ENCODE results near the gene E2F4. TPM values are rescaled to one million over a fixed set of nuclear protein-coding genes. Genes with fewer than 3 reads are reported as not detected.

E2F4 gene
- total RNA-seq, 1 experiment from 2014 or later: 114 TPM

GRCh38 chr16:67148656-67149275 lies 43.2 kb upstream of the E2F4 start:
- BruUV-seq (replicated peaks): no TSS peak
- POLR2A ChIA-PET: no interaction called here
- TF ChIP-seq EGR1 (IDR thresholded peaks at IDR 0.05; ENCODE audit: low read depth) (no peak), ELF1 (IDR thresholded peaks at IDR 0.05; ENCODE audit: borderline replicate concordance, low read depth) (no peak), POLR2A (IDR thresholded peaks at IDR 0.05; ENCODE audit: borderline replicate concordance, extremely low read depth, insufficient read depth, insufficient read length) (no peak), CTCF (IDR thresholded peaks at IDR 0.05 in 2 of 3, conservative IDR thresholded peaks at IDR 0.05 in 1 of 3; ENCODE audit: borderline replicate concordance in 1 of 3, insufficient read depth in 1 of 3, low read depth in 2 of 3, low read length in 2 of 3) (no peak), CEBPB (IDR thresholded peaks at IDR 0.05; ENCODE audit: low read depth) (no peak), EZH2phosphoT487 (IDR thresholded peaks at IDR 0.05; ENCODE audit: borderline replicate concordance) (no peak), SP1 (IDR thresholded peaks at IDR 0.05; ENCODE audit: low read depth) (no peak), FOSL1 (IDR thresholded peaks at IDR 0.05; ENCODE audit: low read depth) (no peak), POLR2AphosphoS5 (IDR thresholded peaks at IDR 0.05; ENCODE audit: low read depth, low read length) (no peak), REST (IDR thresholded peaks at IDR 0.05; ENCODE audit: low read depth) (no peak), YY1 (IDR thresholded peaks at IDR 0.05; ENCODE audit: extremely low read depth, insufficient replicate concordance, low read depth, low read length) (no peak), TCF7L2 (IDR thresholded peaks at IDR 0.05; ENCODE audit: borderline replicate concordance, extremely low read depth, insufficient read depth, insufficient read length) (no peak), ZFX (IDR thresholded peaks at IDR 0.05) (no peak), SIN3A (IDR thresholded peaks at IDR 0.05; ENCODE audit: low read depth) (no peak), RAD21 (IDR thresholded peaks at IDR 0.05; ENCODE audit: low read depth) (no peak), ATF3 (IDR thresholded peaks at IDR 0.05) (no peak), ZNF274 (IDR thresholded peaks at IDR 0.05; ENCODE audit: low read depth, low read length) (no peak), SRF (IDR thresholded peaks at IDR 0.05; ENCODE audit: low read depth) (no peak)
- TF ChIP-seq, protein P1, sequence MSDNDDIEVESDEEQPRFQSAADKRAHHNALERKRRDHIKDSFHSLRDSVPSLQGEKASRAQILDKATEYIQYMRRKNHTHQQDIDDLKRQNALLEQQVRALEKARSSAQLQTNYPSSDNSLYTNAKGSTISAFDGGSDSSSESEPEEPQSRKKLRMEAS (IDR thresholded peaks at IDR 0.05): no peak
- TF ChIP-seq, protein P2, sequence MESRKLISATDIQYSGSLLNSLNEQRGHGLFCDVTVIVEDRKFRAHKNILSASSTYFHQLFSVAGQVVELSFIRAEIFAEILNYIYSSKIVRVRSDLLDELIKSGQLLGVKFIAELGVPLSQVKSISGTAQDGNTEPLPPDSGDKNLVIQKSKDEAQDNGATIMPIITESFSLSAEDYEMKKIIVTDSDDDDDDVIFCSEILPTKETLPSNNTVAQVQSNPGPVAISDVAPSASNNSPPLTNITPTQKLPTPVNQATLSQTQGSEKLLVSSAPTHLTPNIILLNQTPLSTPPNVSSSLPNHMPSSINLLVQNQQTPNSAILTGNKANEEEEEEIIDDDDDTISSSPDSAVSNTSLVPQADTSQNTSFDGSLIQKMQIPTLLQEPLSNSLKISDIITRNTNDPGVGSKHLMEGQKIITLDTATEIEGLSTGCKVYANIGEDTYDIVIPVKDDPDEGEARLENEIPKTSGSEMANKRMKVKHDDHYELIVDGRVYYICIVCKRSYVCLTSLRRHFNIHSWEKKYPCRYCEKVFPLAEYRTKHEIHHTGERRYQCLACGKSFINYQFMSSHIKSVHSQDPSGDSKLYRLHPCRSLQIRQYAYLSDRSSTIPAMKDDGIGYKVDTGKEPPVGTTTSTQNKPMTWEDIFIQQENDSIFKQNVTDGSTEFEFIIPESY (IDR thresholded peaks at IDR 0.05; ENCODE audit: extremely low read depth, insufficient replicate concordance, low read length): no peak
- no peak overlapping the region for H2AFZ ChIP-seq (ENCODE audit: low read depth, low read length, poor library complexity, severe bottlenecking)
- H3K36me3 ChIP-seq (ENCODE audit: control insufficient read depth in 1 of 2, insufficient read depth in 2 of 2, low read length in 2 of 2): peaks cover 16 to 26% of the 10 kb centered on the region in 2 experiments; a peak in 3 of 4 replicates
- H3K9me3 ChIP-seq (ENCODE audit: control insufficient read depth in 1 of 2, insufficient read depth in 1 of 2, low read depth in 1 of 2, low read length in 2 of 2): no peaks in the 10 kb centered on the region
- no peaks in the 10 kb centered on the region for H3K9me2 ChIP-seq (ENCODE audit: insufficient read depth)
- intact Hi-C loops (cut with micrococcal nuclease): no loop called here
- RAD21 ChIA-PET (ENCODE audit: low non-redundant PET in 1 of 2, low total read pairs in 2 of 2, uncharacterized antibody in 2 of 2, unreplicated experiment in 2 of 2): interaction anchor here in 1 of 2 experiments (1.1 kb wide), 1 partner anchor 131 kb away, joined by 4 read pairs; no protein-coding TSS in a partner anchor
- ATAC-seq: no peak
- H4K20me1 ChIP-seq (ENCODE audit: insufficient read depth): no peaks in the 10 kb centered on the region
- no peak overlapping the region for H3K9ac ChIP-seq (ENCODE audit: low read length)
- no peak overlapping the region for H3K27ac ChIP-seq (ENCODE audit: low read depth, low read length)
- no peaks in the 10 kb centered on the region for H3K79me2 ChIP-seq (ENCODE audit: insufficient read depth, low read length)
- H3K4me3 ChIP-seq (replicated peaks in 1 of 2; ENCODE audit: low read depth in 1 of 2, low read length in 2 of 2): no peak overlapping the region
- no peak overlapping the region for H3K4me2 ChIP-seq (ENCODE audit: low read length)
- CTCF ChIA-PET: interaction anchor here (0.6 kb wide), 1 partner anchor 154 kb away, joined by 5 read pairs; no protein-coding TSS in a partner anchor
- peaks cover 3 to 18% of the 10 kb centered on the region in 2 experiments; a peak in 3 of 4 replicates for H3K4me1 ChIP-seq (ENCODE audit: control insufficient read depth in 1 of 2, insufficient read depth in 2 of 2, low read length in 2 of 2)
- no peaks in the 10 kb centered on the region for H3K27me3 ChIP-seq (ENCODE audit: insufficient read depth, low read length)
- DNase-seq (ENCODE audit: low read depth, low spot score): no peak

Measured in HCT116 (cell line).